IPS DF 6.9 (cell line): Measurements from ENCODE around the gene FBXW11.

Experiments used
- DNase-seq: peaks from one replicate; pipeline ENCODE4 v3.0.0-alpha.2; 2013; ENCODE audit warnings: low read depth, low spot score
- H3K27ac ChIP-seq: one replicate; pipeline ENCODE4 v1.5.1; 2013; ENCODE audit warnings: low read length, control low read depth
- H3K27me3 ChIP-seq: 2 replicates; pipeline ENCODE4 v1.6.1; 2013; ENCODE audit warnings: mild to moderate bottlenecking, low read length; ENCODE audit not compliant: control insufficient read depth, insufficient read depth
- H3K36me3 ChIP-seq: 2 replicates; pipeline ENCODE4 v1.6.1; 2013; ENCODE audit warnings: low read length; ENCODE audit not compliant: control insufficient read depth, insufficient read depth
- H3K4me1 ChIP-seq: 2 replicates; pipeline ENCODE4 v1.6.1; 2013; ENCODE audit warnings: low read length; ENCODE audit not compliant: control insufficient read depth, insufficient read depth
- H3K4me3 ChIP-seq: 2 replicates; pipeline ENCODE4 v1.5.1; 2013; ENCODE audit warnings: mild to moderate bottlenecking, low read length
- H3K9me3 ChIP-seq: 2 replicates; pipeline ENCODE4 v1.6.1; 2013; ENCODE audit warnings: low read length, inconsistent platforms; ENCODE audit not compliant: control insufficient read depth, insufficient read depth
- WGBS: extraction: QIAGEN DNeasy Blood & Tissue Kit; methylation state at CpG from one replicate; pipeline ENCODE4 v1.1.7; 2013; ENCODE audit warnings: mixed read lengths, missing lambda C conversion rate; ENCODE audit not compliant: insufficient read length, insufficient coverage; 5-methylcytosine and 5-hydroxymethylcytosine counted together

Gene FBXW11

GRCh38 chr5:171970826-171971225, 35.6 kb downstream of the FBXW11 start:
- Histone ChIP-seq H3K4me1 (peaks cover 2% of the 10 kb centered on the region), H3K4me3 (no peak overlapping the region), H3K27me3 (no peaks in the 10 kb centered on the region), H3K36me3 (no peaks in the 10 kb centered on the region; the same call in 1 of the 2 replicates), H3K9me3 (no peaks in the 10 kb centered on the region), H3K27ac (no peak overlapping the region)
- DNase-seq, result no peak
- WGBS, result no CpG with 5 or more reads among the region's 2 CpGs

GRCh38 chr5:171969288-171969880, 37.1 kb downstream of the FBXW11 start:
- H3K4me3 ChIP-seq, result no peak overlapping the region
- H3K27ac ChIP-seq, result no peak overlapping the region

GRCh38 chr5:171968531-171968930, 37.9 kb downstream of the FBXW11 start:
- H3K27me3 ChIP-seq, result no peaks in the 10 kb centered on the region
- no peaks in the 10 kb centered on the region for H3K36me3 ChIP-seq
- H3K27ac ChIP-seq, result no peak overlapping the region
- DNase-seq, result no peak
- H3K4me3 ChIP-seq, result no peak overlapping the region
- WGBS, result no CpG with 5 or more reads among the region's 3 CpGs
- H3K9me3 ChIP-seq, result no peaks in the 10 kb centered on the region
- H3K4me1 ChIP-seq, result peaks cover 1% of the 10 kb centered on the region

More at GRCh38 chr5:171969288-171969880, 37.1 kb downstream of the FBXW11 start:
- DNase-seq, result no peak
- peaks cover 1% of the 10 kb centered on the region for H3K4me1 ChIP-seq
- no peaks in the 10 kb centered on the region for H3K9me3 ChIP-seq
- H3K36me3 ChIP-seq, result no peaks in the 10 kb centered on the region
- no peaks in the 10 kb centered on the region for H3K27me3 ChIP-seq
- WGBS, result no CpG with 5 or more reads among the region's 4 CpGs

GRCh38 chr5:171966964-171967363, 39.5 kb downstream of the FBXW11 start:
- Histone ChIP-seq H3K9me3 (no peaks in the 10 kb centered on the region), H3K27me3 (no peaks in the 10 kb centered on the region), H3K4me1 (peaks cover 3% of the 10 kb centered on the region), H3K27ac (no peak overlapping the region), H3K4me3 (no peak overlapping the region), H3K36me3 (no peaks in the 10 kb centered on the region)
- WGBS, result no CpG with 5 or more reads among the region's 2 CpGs
- no peak for DNase-seq

GRCh38 chr5:171966270-171966669, 40.2 kb downstream of the FBXW11 start:
- H3K27ac ChIP-seq, result no peak overlapping the region
- no peak overlapping the region for H3K4me3 ChIP-seq
- no CpG with 5 or more reads among the region's 2 CpGs for WGBS
- no peaks in the 10 kb centered on the region for H3K36me3 ChIP-seq
- H3K9me3 ChIP-seq, result no peaks in the 10 kb centered on the region
- H3K4me1 ChIP-seq, result peaks cover 3% of the 10 kb centered on the region
- DNase-seq, result no peak
- no peaks in the 10 kb centered on the region for H3K27me3 ChIP-seq

GRCh38 chr5:171965745-171966144, 40.7 kb downstream of the FBXW11 start:
- DNase-seq, result no peak
- no peak overlapping the region for H3K27ac ChIP-seq
- no peaks in the 10 kb centered on the region for H3K27me3 ChIP-seq
- H3K4me1 ChIP-seq, result peaks cover 3% of the 10 kb centered on the region
- H3K36me3 ChIP-seq, result no peaks in the 10 kb centered on the region
- no peaks in the 10 kb centered on the region for H3K9me3 ChIP-seq
- WGBS, result no CpG with 5 or more reads among the region's 6 CpGs
- no peak overlapping the region for H3K4me3 ChIP-seq

- no peak for DNase-seq
- H3K9me3 ChIP-seq, result no peaks in the 10 kb centered on the region
- no peak overlapping the region for H3K4me3 ChIP-seq
- no peaks in the 10 kb centered on the region for H3K27me3 ChIP-seq
- no peak overlapping the region for H3K27ac ChIP-seq
- H3K36me3 ChIP-seq, result 0 out of 2 replicates have a peak, but pooled peaks cover 3% of the 10 kb centered on the region
- no CpG with 5 or more reads among the region's 2 CpGs for WGBS
- peaks cover 3% of the 10 kb centered on the region for H3K4me1 ChIP-seq
Measured at GRCh38 chr5:171963416-171963815, 43.0 kb downstream of the FBXW11 start.

GRCh38 chr5:171961117-171961516, 45.3 kb downstream of the FBXW11 start:
- no peaks in the 10 kb centered on the region for H3K9me3 ChIP-seq
- no peaks in the 10 kb centered on the region for H3K27me3 ChIP-seq
- peaks cover 6% of the 10 kb centered on the region for H3K4me1 ChIP-seq
- H3K4me3 ChIP-seq, result no peak overlapping the region
- H3K36me3 ChIP-seq, result 0 out of 2 replicates have a peak, but pooled peaks cover 3% of the 10 kb centered on the region
- H3K27ac ChIP-seq, result no peak overlapping the region
- WGBS, result no CpG with 5 or more reads among the region's 3 CpGs
- DNase-seq, result no peak

GRCh38 chr5:171957591-171958251, 48.7 kb downstream of the FBXW11 start:
- no peaks in the 10 kb centered on the region for H3K27me3 ChIP-seq
- H3K27ac ChIP-seq, result no peak overlapping the region
- H3K36me3 ChIP-seq, result 0 out of 2 replicates have a peak, but pooled peaks cover 3% of the 10 kb centered on the region
- no CpG with 5 or more reads among the region's 9 CpGs for WGBS
- no peak for DNase-seq
- H3K9me3 ChIP-seq, result no peaks in the 10 kb centered on the region
- H3K4me1 ChIP-seq, result peaks cover 7% of the 10 kb centered on the region
- H3K4me3 ChIP-seq, result no peak overlapping the region

- peaks cover 7% of the 10 kb centered on the region for H3K4me1 ChIP-seq
- H3K27ac ChIP-seq, result no peak overlapping the region
- H3K27me3 ChIP-seq, result no peaks in the 10 kb centered on the region
- DNase-seq, result no peak
- no peaks in the 10 kb centered on the region for H3K9me3 ChIP-seq
- WGBS, result no CpG with 5 or more reads among the region's 5 CpGs
- no peak overlapping the region for H3K4me3 ChIP-seq
- 0 out of 2 replicates have a peak, but pooled peaks cover 3% of the 10 kb centered on the region for H3K36me3 ChIP-seq
Measured at GRCh38 chr5:171956887-171957495, 49.4 kb downstream of the FBXW11 start.
